HCT116 (cell line): ENCODE data around the gene RAB3B. TPM values are rescaled to one million over a fixed set of nuclear protein-coding genes. Genes with fewer than 3 reads are reported as not detected.

Experiments used
- ATAC-seq: fragments of 200-7000 bp; cut with Tn5 transposase; 2 replicates; pipeline ENCODE4 v1.9.1; 2020; ENCODE audit warnings: mild to moderate bottlenecking, moderate library complexity
- BruUV-seq: library from RNA; stranded (reverse); fragments of 400-500 nt; replicated peaks from 2 replicates; lab custom pipeline; 2021; lab: Mats Ljungman, UMichigan
- CTCF ChIA-PET: fragments of 300-600 bp; sonication (Branson Sonifier 250); formaldehyde crosslinking; loops from one replicate; lab custom pipeline; 2021; ENCODE audit warnings: antibody characterized with exemption; lab: Charles Lee
- POLR2A ChIA-PET: fragments of 300-600, 350-600 bp; sonication (Branson Sonifier 250); formaldehyde crosslinking; loops from one replicate; lab custom pipeline; 2021; ENCODE audit warnings: antibody characterized with exemption; lab: Charles Lee
- RAD21 ChIA-PET, 2 experiments: fragments of 300-600 bp; sonication (Branson Sonifier 250); formaldehyde crosslinking; loops; one replicate each; lab custom pipeline; 2023; ENCODE audit warnings: low total read pairs in 2 of 2; ENCODE audit not compliant: uncharacterized antibody in 2 of 2, unreplicated experiment in 2 of 2, low non-redundant PET in 1 of 2; lab: Charles Lee
- DNase-seq: peaks from one replicate; pipeline ENCODE4 v3.0.0-alpha.2; 2010; ENCODE audit warnings: low read depth, low spot score
- H2AFZ ChIP-seq: fragments of 200-600 bp; shearing (Covaris generic), sonication (generic); 2 replicates; pipeline ENCODE4 v1.6.1; 2017; ENCODE audit warnings: low read depth, mixed run types, mixed read lengths, antibody characterized with exemption, low read length; ENCODE audit not compliant: poor library complexity, severe bottlenecking
- H3K27ac ChIP-seq: 2 replicates; pipeline ENCODE4 v1.5.1; 2012; ENCODE audit warnings: low read depth, low read length
- H3K27me3 ChIP-seq: fragments of 200-600 bp; sonication (generic); 2 replicates; pipeline ENCODE4 v1.6.1; 2016; ENCODE audit warnings: mixed run types, low read length, mixed read lengths; ENCODE audit not compliant: insufficient read depth
- H3K36me3 ChIP-seq, 2 experiments: fragments of 200-500 bp in 1 of 2; fragments of 200-600 bp in 1 of 2; sonication (Bioruptor generic) in 1 of 2; sonication (generic) in 1 of 2; 2 replicates each; pipeline versions ENCODE4 v1.5.1 to v1.6.1; 2014 to 2016; ENCODE audit warnings: low read length in 2 of 2, inconsistent platforms in 1 of 2, mixed read lengths in 1 of 2, mixed run types in 1 of 2; ENCODE audit not compliant: insufficient read depth in 2 of 2, control insufficient read depth in 1 of 2
- H3K4me1 ChIP-seq, 2 experiments: fragments of 200-600 bp in 1 of 2; sonication (generic) in 1 of 2; 2 replicates each; pipeline versions ENCODE4 v1.5.1 to v1.6.1; 2012 to 2017; ENCODE audit warnings: low read length in 2 of 2, inconsistent platforms in 1 of 2, mild to moderate bottlenecking in 1 of 2, mixed read lengths in 1 of 2, mixed run types in 1 of 2, moderate library complexity in 1 of 2; ENCODE audit not compliant: insufficient read depth in 2 of 2, control insufficient read depth in 1 of 2
- H3K4me2 ChIP-seq: fragments of 200-600 bp; sonication (generic); 2 replicates; pipeline ENCODE4 v1.6.1; 2017; ENCODE audit warnings: mixed run types, low read length, mixed read lengths
- H3K4me3 ChIP-seq, 2 experiments: fragments of 200-600 bp in 1 of 2; sonication (generic) in 1 of 2; replicated peaks in 1 of 2; 2 replicates each; pipeline ENCODE4 v1.5.1; 2011 to 2016; ENCODE audit warnings: low read length in 2 of 2, control low read depth in 1 of 2, low read depth in 1 of 2, mild to moderate bottlenecking in 1 of 2, mixed read lengths in 1 of 2, mixed run types in 1 of 2
- H3K79me2 ChIP-seq: fragments of 200-600 bp; sonication (generic); 2 replicates; pipeline ENCODE4 v1.6.1; 2017; ENCODE audit warnings: mild to moderate bottlenecking, mixed run types, low read length, moderate library complexity, mixed read lengths; ENCODE audit not compliant: insufficient read depth
- H3K9ac ChIP-seq: fragments of 200-600 bp; sonication (generic); 2 replicates; pipeline ENCODE4 v1.6.1; 2016; ENCODE audit warnings: low read length, mixed read lengths
- H3K9me2 ChIP-seq: fragments of 200-600 bp; sonication (generic), shearing (Covaris generic); 2 replicates; pipeline ENCODE4 v1.6.1; 2017; ENCODE audit warnings: mixed run types, mild to moderate bottlenecking, moderate library complexity; ENCODE audit not compliant: insufficient read depth
- H3K9me3 ChIP-seq, 2 experiments: fragments of 200-500 bp in 1 of 2; fragments of 200-600 bp in 1 of 2; sonication (Bioruptor generic) in 1 of 2; sonication (generic) in 1 of 2; 2 replicates each; pipeline ENCODE4 v1.6.1; 2014 to 2017; ENCODE audit warnings: low read length in 2 of 2, mixed read lengths in 2 of 2, inconsistent platforms in 1 of 2, low read depth in 1 of 2, mild to moderate bottlenecking in 1 of 2, mixed run types in 1 of 2, moderate library complexity in 1 of 2; ENCODE audit not compliant: control insufficient read depth in 1 of 2, insufficient read depth in 1 of 2
- H4K20me1 ChIP-seq: fragments of 200-600 bp; sonication (generic), shearing (Covaris generic); 2 replicates; pipeline ENCODE4 v1.6.1; 2017; ENCODE audit warnings: mixed run types, mild to moderate bottlenecking, moderate library complexity; ENCODE audit not compliant: insufficient read depth
- CEBPB ChIP-seq: IDR thresholded peaks from 2 replicates; pipeline ENCODE4 v1.6.1; 2012; ENCODE audit warnings: low read depth
- CTCF ChIP-seq, 3 experiments: fragments of 200-600 bp in 1 of 3; sonication (generic) in 1 of 3; IDR thresholded peaks in 2 of 3; conservative IDR thresholded peaks in 1 of 3; 2 replicates each; pipeline ENCODE4 v1.5.1; 2012 to 2017; ENCODE audit warnings: low read depth in 2 of 3, low read length in 2 of 3, antibody characterized with exemption in 1 of 3, borderline replicate concordance in 1 of 3, control low read depth in 1 of 3, mild to moderate bottlenecking in 1 of 3, mixed read lengths in 1 of 3, mixed run types in 1 of 3, moderate library complexity in 1 of 3; ENCODE audit not compliant: insufficient read depth in 1 of 3
- EGR1 ChIP-seq: IDR thresholded peaks from 2 replicates; pipeline ENCODE4 v1.6.1; 2012; ENCODE audit warnings: low read depth
- ELF1 ChIP-seq: IDR thresholded peaks from 2 replicates; pipeline ENCODE4 v1.6.1; 2012; ENCODE audit warnings: low read depth, borderline replicate concordance
- EZH2phosphoT487 ChIP-seq: fragments of 200-600 bp; IDR thresholded peaks from 2 replicates; pipeline ENCODE4 v1.6.1; 2018; ENCODE audit warnings: antibody characterized with exemption, borderline replicate concordance
- FOSL1 ChIP-seq: IDR thresholded peaks from 2 replicates; pipeline ENCODE4 v1.6.1; 2012; ENCODE audit warnings: low read depth
- MAX ChIP-seq: IDR thresholded peaks from 2 replicates; pipeline ENCODE4 v1.6.1; 2012
- POLR2A ChIP-seq: IDR thresholded peaks from 2 replicates; pipeline ENCODE4 v1.7.0; 2011; ENCODE audit warnings: borderline replicate concordance; ENCODE audit not compliant: insufficient read depth, insufficient read length; ENCODE audit errors: extremely low read depth
- REST ChIP-seq: IDR thresholded peaks from 2 replicates; pipeline ENCODE4 v1.6.1; 2012; ENCODE audit warnings: low read depth
- TCF7L2 ChIP-seq: IDR thresholded peaks from 2 replicates; pipeline ENCODE4 v1.7.0; 2011; ENCODE audit warnings: borderline replicate concordance, inconsistent platforms; ENCODE audit not compliant: insufficient read depth, insufficient read length; ENCODE audit errors: extremely low read depth
- YY1 ChIP-seq: IDR thresholded peaks from 2 replicates; pipeline ENCODE4 v1.6.1; 2011; ENCODE audit warnings: low read length, low read depth, moderate library complexity, mild to moderate bottlenecking; ENCODE audit not compliant: insufficient replicate concordance; ENCODE audit errors: extremely low read depth
- ZBTB33 ChIP-seq: IDR thresholded peaks from 2 replicates; pipeline ENCODE4 v1.6.1; 2011; ENCODE audit warnings: mild to moderate bottlenecking, low read length, moderate library complexity; ENCODE audit not compliant: insufficient replicate concordance; ENCODE audit errors: extremely low read depth
- ZNF274 ChIP-seq: fragments of 200-500 bp; sonication (Bioruptor generic); IDR thresholded peaks from 2 replicates; pipeline ENCODE4 v1.6.1; 2014; ENCODE audit warnings: mild to moderate bottlenecking, low read depth, low read length, inconsistent platforms
- intact Hi-C: fragments of 100-400 bp; cut with micrococcal nuclease; formaldehyde crosslinking; loops from 2 replicates; pipeline ENCODE4 v1.10.0; 2022
- total RNA-seq: library from RNA; stranded (reverse); gene quantifications from one replicate; pipeline ENCODE4 v1.2.1, GENCODE V29; 2021; ENCODE audit not compliant: unreplicated experiment

The RAB3B gene
- total RNA-seq, 1 experiment from 2014 or later = 15.1 TPM

GRCh38 chr1:51933344-51933743, 57.2 kb downstream of the RAB3B start (continued):
- no peak for TF ChIP-seq ZBTB33
- no peak for TF ChIP-seq MAX
- no peak for TF ChIP-seq ELF1
- no peak for TF ChIP-seq EZH2phosphoT487
- no peak for TF ChIP-seq FOSL1

GRCh38 chr1:51930329-51930728, 60.2 kb downstream of the RAB3B start:
- BruUV-seq = no TSS peak
- no peaks in the 10 kb centered on the region for H3K9me2 ChIP-seq

More at GRCh38 chr1:51930329-51930728, 60.2 kb downstream of the RAB3B start:
- ChIA-PET POLR2A (no interaction called here), RAD21 (no interaction called here), CTCF (no interaction called here)
- TF ChIP-seq YY1 = no peak
- TF ChIP-seq EGR1 = no peak
- no peak for TF ChIP-seq ZBTB33
- TF ChIP-seq POLR2A = no peak
- no peak for TF ChIP-seq REST
- TF ChIP-seq ZNF274 = no peak
- TF ChIP-seq CTCF (IDR thresholded peaks at IDR 0.05 in 2 of 3, conservative IDR thresholded peaks at IDR 0.05 in 1 of 3; ENCODE audit: borderline replicate concordance in 1 of 3, insufficient read depth in 1 of 3, low read depth in 2 of 3, low read length in 2 of 3) = no peak
- no peak for TF ChIP-seq CEBPB
- no peak for TF ChIP-seq EZH2phosphoT487
- no peak for TF ChIP-seq TCF7L2
- Histone ChIP-seq H3K9ac (no peak overlapping the region), H2AFZ (no peak overlapping the region), H4K20me1 (no peaks in the 10 kb centered on the region), H3K9me3 (no peaks in the 10 kb centered on the region), H3K27me3 (no peaks in the 10 kb centered on the region), H3K4me2 (no peak overlapping the region), H3K79me2 (no peaks in the 10 kb centered on the region), H3K4me1 (no peaks in the 10 kb centered on the region), H3K4me3 (no peak overlapping the region), H3K27ac (no peak overlapping the region), H3K36me3 (no peaks in the 10 kb centered on the region)
- ATAC-seq = no peak
- DNase-seq = no peak
- intact Hi-C loops = no loop called here
